HS-5 (cell line): Measurements from ENCODE around the gene GNB1.

ENCODE experiments used
- DNase-seq: peaks from one replicate; pipeline ENCODE4 v3.0.0-alpha.2; 2012; ENCODE audit warnings: low read depth

The GNB1 gene

GRCh38 chr1:1910033-1910465 is 19.2 kb upstream of the GNB1 start:
- no peak for DNase-seq

DNA sequence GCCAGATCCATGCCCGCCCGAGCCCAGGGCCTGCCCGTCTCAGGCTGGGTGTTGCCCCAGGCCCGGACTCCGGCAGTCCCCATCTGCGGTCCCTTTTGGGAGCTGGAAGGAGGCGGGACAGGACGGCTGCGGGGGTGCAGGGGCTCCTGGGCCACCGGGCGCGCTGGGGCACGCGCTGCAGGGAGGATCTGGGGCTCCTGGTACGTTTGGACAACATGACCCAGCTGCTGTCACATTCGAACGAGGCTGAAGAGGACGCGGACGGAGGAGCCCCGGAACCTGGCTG is 17.6 kb upstream of the GNB1 start:
- DNase-seq, result no peak

GRCh38 chr1:1907098-1907736 is 16.3 kb upstream of the GNB1 start:
- DNase-seq, result no peak

DNA sequence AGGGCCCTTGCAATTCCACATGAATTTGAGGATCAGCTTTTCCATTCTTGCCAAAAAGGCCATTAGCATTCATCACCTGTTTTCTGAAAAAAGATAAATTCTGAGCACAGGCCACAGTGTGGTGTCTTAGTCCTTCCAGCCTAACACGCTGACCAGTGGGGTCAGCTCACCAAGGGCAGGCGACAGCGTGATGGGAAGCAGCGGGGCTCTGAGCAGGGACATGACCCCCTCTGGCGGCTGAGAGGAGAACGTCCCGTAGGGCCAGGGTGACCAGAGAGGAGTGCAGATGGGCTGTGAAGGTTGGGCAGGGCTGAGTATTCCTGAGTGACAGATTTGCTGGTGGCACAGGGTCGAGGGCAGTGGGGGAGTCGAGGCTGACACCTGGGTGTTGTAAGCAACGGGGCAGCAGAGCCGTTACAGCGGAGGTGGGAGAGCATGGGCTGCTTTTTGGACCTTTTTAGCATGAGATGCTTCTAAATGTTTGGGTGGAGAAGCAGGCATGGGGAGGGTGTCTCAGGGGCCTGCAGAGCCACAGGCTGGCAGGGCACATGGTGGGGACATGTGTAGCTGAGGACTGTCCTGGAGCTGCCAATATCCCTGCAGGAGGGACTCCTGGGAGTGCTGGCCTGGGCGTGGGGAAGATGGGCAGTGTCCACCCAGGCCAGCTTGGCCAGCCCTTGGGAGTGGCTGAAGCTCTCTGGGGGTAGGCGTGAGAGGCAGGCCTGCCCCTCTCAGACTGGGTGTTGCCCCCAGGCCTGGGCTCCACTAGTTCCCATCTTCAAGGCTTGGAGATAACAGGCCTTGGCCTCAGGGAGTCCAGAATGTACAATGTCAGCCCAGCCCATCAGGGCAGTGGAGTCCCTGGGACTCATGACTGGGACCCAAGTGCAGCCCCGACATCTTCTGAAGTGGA is 15.6 kb upstream of the GNB1 start:
- DNase-seq, result no peak

DNA sequence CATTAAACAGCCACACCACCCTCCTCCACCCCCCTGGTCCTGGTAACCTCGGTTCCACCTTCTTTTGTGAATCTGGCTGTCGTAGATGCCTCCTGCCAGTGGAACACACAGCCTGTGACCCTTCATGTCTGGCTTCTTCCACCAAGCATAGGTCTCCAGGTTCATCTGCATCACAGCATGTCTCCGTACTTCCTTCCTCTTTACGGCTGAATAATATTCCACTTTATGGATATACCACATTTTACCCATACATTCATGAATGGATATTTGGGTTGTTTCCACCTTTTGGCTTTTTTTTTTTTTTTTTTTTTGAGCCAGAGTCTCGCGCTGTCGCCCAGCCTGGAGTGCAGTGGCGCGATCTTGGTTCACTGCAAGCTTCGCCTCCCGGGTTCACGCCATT is 12.3 kb upstream of the GNB1 start:
- no peak for DNase-seq

- DNase-seq, result no peak
Measured at GRCh38 chr1:1901641-1902294, 10.9 kb upstream of the GNB1 start.

GRCh38 chr1:1900883-1901640 is 10.2 kb upstream of the GNB1 start:
- DNase-seq, result no peak

DNA sequence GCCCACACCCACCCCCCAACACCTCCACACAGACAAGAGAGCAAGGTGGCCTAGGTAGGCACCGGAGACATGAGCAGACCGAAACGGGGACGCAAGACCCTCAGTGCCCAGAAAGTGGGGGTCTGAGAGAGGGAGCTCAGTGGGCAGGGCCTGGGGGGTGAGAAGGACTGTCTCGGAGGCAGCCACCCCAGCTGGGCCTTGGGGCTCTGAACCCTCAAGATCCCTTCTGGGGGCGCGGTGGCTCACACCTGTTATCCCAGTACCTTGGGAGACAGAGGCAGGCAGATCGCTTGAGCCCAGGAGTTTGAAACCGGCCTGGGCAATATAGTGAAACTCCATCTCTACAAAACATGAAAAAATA is 9.1 kb upstream of the GNB1 start:
- DNase-seq, result no peak

GRCh38 chr1:1899266-1899966 is 8.5 kb upstream of the GNB1 start:
- no peak for DNase-seq

GRCh38 chr1:1898246-1898933 is 7.5 kb upstream of the GNB1 start:
- no peak for DNase-seq

DNA sequence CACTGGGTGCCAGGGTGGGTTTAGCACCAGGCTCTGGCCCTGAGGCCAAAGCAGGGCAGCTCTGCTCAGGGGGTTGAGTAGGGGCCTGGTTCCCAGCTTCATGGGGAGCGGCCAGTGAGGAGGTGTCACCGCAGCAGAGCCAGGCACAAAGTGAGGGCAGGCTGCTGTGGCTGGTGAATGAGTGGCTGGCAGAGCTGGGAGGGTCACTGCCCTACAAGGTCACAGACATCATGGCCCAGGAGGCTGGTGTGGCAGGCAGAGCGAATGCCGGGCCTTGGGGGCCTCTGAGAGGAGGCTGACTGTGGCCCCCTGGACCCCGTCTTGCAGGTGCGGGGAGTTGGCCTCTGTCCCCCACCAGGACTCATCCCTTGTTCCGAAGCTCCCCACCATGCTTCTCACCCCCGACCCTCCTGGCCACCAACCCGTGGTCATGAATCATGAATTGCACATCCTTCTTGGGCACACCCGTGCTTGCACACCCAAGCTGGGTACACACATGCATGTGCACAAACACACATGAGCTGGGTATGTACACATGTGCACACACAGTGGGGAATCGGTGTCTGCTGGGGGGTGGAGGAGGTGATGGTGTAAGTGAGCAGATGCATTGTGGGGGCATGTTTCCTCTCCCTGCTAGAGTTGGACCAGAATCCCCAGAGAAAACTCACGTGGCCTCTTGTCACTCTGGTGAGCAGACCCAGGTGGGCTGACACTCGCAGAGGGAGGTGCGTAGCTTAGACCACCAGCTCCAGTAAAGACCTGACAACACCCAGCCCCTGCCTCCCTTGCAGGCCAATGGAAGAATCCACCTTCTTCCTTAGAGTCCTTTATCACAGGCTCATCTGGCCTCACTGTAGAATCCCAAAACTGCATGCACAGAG is 4.8 kb upstream of the GNB1 start:
- no peak for DNase-seq

DNA sequence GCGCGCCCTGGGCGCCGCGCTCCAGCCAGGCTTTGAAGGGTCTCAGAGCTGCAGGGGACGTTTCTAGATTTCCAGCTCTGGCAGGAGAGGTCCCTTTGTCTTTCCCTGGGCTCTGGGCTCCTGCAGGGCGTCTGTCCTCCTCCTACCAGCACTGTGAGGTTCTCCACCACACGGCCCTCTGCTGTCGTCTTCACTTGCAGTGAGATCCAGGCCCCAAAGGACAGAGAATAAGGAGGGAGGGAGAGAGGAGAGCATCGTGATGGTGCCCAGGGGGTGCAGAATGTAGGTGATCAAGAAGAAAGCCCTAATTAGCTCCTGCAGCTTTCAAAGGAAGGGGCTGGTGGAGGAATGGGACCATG is 4.2 kb upstream of the GNB1 start:
- no peak for DNase-seq

GRCh38 chr1:1894354-1895059 is 3.6 kb upstream of the GNB1 start:
- DNase-seq, result no peak

- no peak for DNase-seq
Measured at GRCh38 chr1:1893997-1894353, 3.1 kb upstream of the GNB1 start.

DNA sequence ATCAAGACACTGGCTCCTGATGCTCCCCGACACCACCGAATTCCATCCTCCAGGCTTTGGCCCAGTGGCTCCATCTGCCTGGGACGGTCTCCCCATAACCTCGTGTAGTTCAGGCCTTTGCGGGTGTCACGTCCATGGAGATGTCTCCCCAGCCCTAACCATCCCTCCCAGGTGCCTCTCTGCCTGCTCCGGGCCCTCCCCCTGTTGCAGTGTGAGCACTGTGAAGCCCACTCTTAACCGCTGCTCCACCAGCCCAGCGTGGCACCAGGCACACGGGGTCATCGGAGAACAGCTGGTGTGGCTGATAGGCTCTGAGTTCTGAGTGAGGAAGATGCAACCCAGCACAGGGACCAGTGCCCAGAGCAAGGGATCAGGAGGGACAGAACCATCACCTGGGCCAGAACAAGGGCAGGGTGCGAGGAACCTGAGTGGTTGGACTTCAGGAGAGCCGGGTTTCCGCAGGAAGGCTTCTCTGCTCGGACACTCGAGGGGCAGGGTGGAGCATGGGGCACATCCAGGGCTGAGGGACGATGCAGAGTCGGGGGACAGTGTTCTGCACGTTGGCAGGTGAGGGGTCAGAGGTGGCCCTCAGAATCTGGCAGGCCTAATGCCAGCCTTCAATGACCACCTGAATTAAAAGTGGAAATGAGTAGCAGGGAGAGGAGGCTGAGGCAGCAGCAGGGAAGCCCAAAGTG is 2.6 kb upstream of the GNB1 start:
- DNase-seq, result no peak

DNA sequence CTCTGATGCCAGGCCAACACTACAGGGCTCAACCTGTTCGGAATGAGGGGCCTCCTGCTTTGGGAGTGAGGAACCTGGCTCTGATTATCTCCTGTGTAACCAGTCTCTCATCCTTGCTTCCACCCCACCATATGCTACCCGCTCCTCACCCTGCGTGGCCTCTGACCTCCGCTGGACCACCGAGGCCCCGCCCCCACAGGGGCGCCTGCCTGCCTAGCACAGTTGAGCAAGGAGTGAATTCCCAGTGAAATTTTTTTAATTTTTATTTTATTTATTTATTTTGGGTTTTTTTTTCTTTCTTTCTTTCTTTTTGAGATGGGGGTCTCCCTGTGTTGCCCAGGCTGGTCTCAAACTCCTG is 1.9 kb upstream of the GNB1 start:
- DNase-seq, result no peak

- no peak for DNase-seq
Measured at GRCh38 chr1:1892079-1892762, 1.3 kb upstream of the GNB1 start.

GRCh38 chr1:1891349-1892078 is 627 bp upstream of the GNB1 start:
- no peak for DNase-seq
